Endodermal cell (in vitro differentiated cells): ENCODE measurements around the gene HEBP2. TPM values are rescaled to one million over a fixed set of nuclear protein-coding genes. Genes with fewer than 3 reads are reported as not detected.

Experiments used
- DNase-seq: peaks from one replicate; pipeline ENCODE4 v3.0.0-alpha.2; 2017
- H3K27ac ChIP-seq: 2 replicates; pipeline ENCODE4 v1.5.1; 2013; ENCODE audit warnings: mild to moderate bottlenecking, low read depth, low read length, moderate library complexity
- H3K27me3 ChIP-seq: 2 replicates; pipeline ENCODE4 v1.6.1; 2013; ENCODE audit warnings: mild to moderate bottlenecking, low read length, moderate library complexity; ENCODE audit not compliant: insufficient read depth, control insufficient read depth, poor library complexity, severe bottlenecking
- H3K36me3 ChIP-seq: 2 replicates; pipeline ENCODE4 v1.7.0; 2013; ENCODE audit warnings: mild to moderate bottlenecking, low read length, moderate library complexity; ENCODE audit not compliant: control insufficient read depth, insufficient read depth
- H3K4me1 ChIP-seq: one replicate; pipeline ENCODE4 v1.7.0; 2013; ENCODE audit warnings: low read length; ENCODE audit not compliant: control insufficient read depth, insufficient read depth
- H3K4me3 ChIP-seq: 2 replicates; pipeline ENCODE4 v1.5.1; 2013; ENCODE audit warnings: mild to moderate bottlenecking, low read length, moderate library complexity
- H3K9ac ChIP-seq: 2 replicates; pipeline ENCODE4 v1.6.1; 2013; ENCODE audit warnings: mild to moderate bottlenecking, low read length, moderate library complexity; ENCODE audit not compliant: poor library complexity, severe bottlenecking; ENCODE audit errors: extremely low read depth
- H3K9me3 ChIP-seq: 2 replicates; pipeline ENCODE4 v1.6.1; 2013; ENCODE audit warnings: mild to moderate bottlenecking, low read length, moderate library complexity; ENCODE audit not compliant: control insufficient read depth
- H3K27ac Mint-ChIP-seq: 2 replicates; pipeline ENCODE4 v1.8.0; 2020; ENCODE audit warnings: mixed read lengths
- H3K27me3 Mint-ChIP-seq: 2 replicates; pipeline ENCODE4 v1.8.0; 2021; ENCODE audit warnings: mild to moderate bottlenecking, mixed read lengths; ENCODE audit not compliant: insufficient read depth
- H3K36me3 Mint-ChIP-seq: 2 replicates; pipeline ENCODE4 v1.8.0; 2020; ENCODE audit warnings: low read depth, mixed read lengths
- H3K4me1 Mint-ChIP-seq: 2 replicates; pipeline ENCODE4 v1.8.0; 2020; ENCODE audit warnings: mixed read lengths
- H3K4me3 Mint-ChIP-seq: 2 replicates; pipeline ENCODE4 v1.8.0; 2020; ENCODE audit warnings: mild to moderate bottlenecking, moderate library complexity, mixed read lengths
- H3K9me3 Mint-ChIP-seq: 2 replicates; pipeline ENCODE4 v1.8.0; 2020; ENCODE audit warnings: mild to moderate bottlenecking, mixed read lengths
- CTCF ChIP-seq: fragments of 200-600 bp; sonication (generic); conservative IDR thresholded peaks from 2 replicates; pipeline ENCODE4 v1.5.0; 2021; ENCODE audit warnings: antibody characterized with exemption, mild to moderate bottlenecking
- WGBS, 2 experiments: methylation state at CpG; one replicate each; pipeline versions ENCODE4 v1.1.5 to v1.1.7; 2013; ENCODE audit warnings: missing lambda C conversion rate in 2 of 2, mixed read lengths in 1 of 2; ENCODE audit not compliant: insufficient coverage in 1 of 2, insufficient read length in 1 of 2; 5-methylcytosine and 5-hydroxymethylcytosine counted together
- total RNA-seq, 2 donors: library from RNA; stranded (reverse); fragmentation: NEBNext Ultra II Directional in 1 of 2; extraction: Animal tissue kit (Norgen Biotek cat#: 25700) in 1 of 2; gene quantifications; 2 replicates in 1 of 2; 3 replicates in 1 of 2; pipeline ENCODE4 v1.2.1, GENCODE V29; 2021

The HEBP2 gene
- total RNA-seq, 2 donors from 2014 or later = 53.9 to 95.7 TPM

DNA sequence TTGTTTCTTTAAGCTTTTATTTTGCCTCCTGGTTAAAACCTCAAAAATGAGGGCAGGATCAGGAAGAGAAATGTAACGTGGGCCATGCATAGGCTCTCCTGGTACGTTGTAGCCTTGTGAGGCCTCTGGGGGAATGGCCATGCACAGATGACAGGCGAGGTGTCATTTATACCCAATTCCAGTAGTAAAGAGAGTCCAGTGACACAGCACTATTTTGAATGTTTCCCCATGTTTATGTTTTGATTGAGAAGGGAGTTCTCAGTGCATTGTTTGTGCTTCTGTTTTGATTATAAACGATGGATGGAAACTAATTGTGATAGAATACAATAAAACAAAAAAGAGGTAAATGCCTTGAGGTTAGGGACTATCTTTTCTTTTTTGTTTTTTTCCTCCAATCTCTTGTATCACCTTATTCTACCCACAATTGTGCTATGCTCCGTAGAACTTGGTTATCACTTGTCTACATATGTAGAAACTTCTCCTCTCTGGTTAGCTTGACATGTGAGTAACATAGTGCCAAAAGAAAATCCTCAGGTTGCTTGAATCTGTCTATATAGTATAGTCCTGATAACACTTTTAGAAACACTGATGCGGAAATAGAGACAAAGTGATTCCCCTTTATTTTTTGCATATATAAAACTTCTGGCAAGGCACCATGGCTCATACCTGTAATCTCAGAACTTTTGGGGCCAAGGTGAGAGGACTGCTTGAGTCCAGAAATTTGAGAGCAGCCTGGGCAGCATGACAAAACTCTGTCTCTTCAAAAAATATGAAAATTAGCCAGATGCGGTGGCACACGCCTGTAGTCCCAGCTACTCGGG, 33.2 kb upstream of the HEBP2 start:
- H3K9me3 ChIP-seq = no peaks in the 10 kb centered on the region
- H3K27me3 ChIP-seq = no peaks in the 10 kb centered on the region
- H3K4me3 ChIP-seq = no peak overlapping the region
- H3K4me3 Mint-ChIP-seq = no peak overlapping the region
- no peak for TF ChIP-seq CTCF
- H3K36me3 ChIP-seq = no peaks in the 10 kb centered on the region
- H3K27me3 Mint-ChIP-seq = no peaks in the 10 kb centered on the region
- peaks cover 16% of the 10 kb centered on the region for H3K9me3 Mint-ChIP-seq
- H3K27ac ChIP-seq = no peak overlapping the region
- H3K9ac ChIP-seq = no peak overlapping the region
- H3K4me1 Mint-ChIP-seq = peaks cover 38% of the 10 kb centered on the region
- no peak overlapping the region for H3K27ac Mint-ChIP-seq
- 90 to 98% methylated on average over 7 to 9 of the region's 9 CpGs for WGBS, 2 experiments
- DNase-seq = no peak
- H3K36me3 Mint-ChIP-seq = peaks cover 2% of the 10 kb centered on the region
- peaks cover 11% of the 10 kb centered on the region for H3K4me1 ChIP-seq

GRCh38 chr6:138371452-138371711, 32.6 kb upstream of the HEBP2 start:
- 74 to 100% methylated on average over 1 to 3 of the region's 3 CpGs for WGBS, 2 experiments
- Mint-ChIP-seq H3K9me3 (peaks cover 16% of the 10 kb centered on the region), H3K27me3 (no peaks in the 10 kb centered on the region), H3K36me3 (peaks cover 2% of the 10 kb centered on the region), H3K4me1 (peaks cover 38% of the 10 kb centered on the region), H3K4me3 (no peak overlapping the region), H3K27ac (no peak overlapping the region)
- H3K9me3 ChIP-seq = no peaks in the 10 kb centered on the region
- H3K27me3 ChIP-seq = no peaks in the 10 kb centered on the region
- H3K4me3 ChIP-seq = no peak overlapping the region
- DNase-seq = no peak
- no peak overlapping the region for H3K27ac ChIP-seq
- H3K9ac ChIP-seq = no peak overlapping the region
- no peak for TF ChIP-seq CTCF
- H3K36me3 ChIP-seq = no peaks in the 10 kb centered on the region
- H3K4me1 ChIP-seq = peaks cover 11% of the 10 kb centered on the region

- TF ChIP-seq CTCF = no peak
Measured at GRCh38 chr6:138371720-138372119, 32.3 kb upstream of the HEBP2 start.

More at GRCh38 chr6:138371720-138372119, 32.3 kb upstream of the HEBP2 start:
- peaks cover 16% of the 10 kb centered on the region for H3K9me3 Mint-ChIP-seq
- Histone ChIP-seq H3K27me3 (no peaks in the 10 kb centered on the region), H3K27ac (no peak overlapping the region), H3K9me3 (no peaks in the 10 kb centered on the region), H3K4me3 (no peak overlapping the region), H3K4me1 (peaks cover 11% of the 10 kb centered on the region), H3K36me3 (no peaks in the 10 kb centered on the region), H3K9ac (no peak overlapping the region)
- no peak overlapping the region for H3K4me3 Mint-ChIP-seq
- no peak overlapping the region for H3K27ac Mint-ChIP-seq
- DNase-seq = no peak
- H3K4me1 Mint-ChIP-seq = peaks cover 37% of the 10 kb centered on the region
- H3K36me3 Mint-ChIP-seq = peaks cover 2% of the 10 kb centered on the region
- WGBS, 2 experiments = 45 to 88% methylated on average over 2 to 3 of the region's 3 CpGs
- no peaks in the 10 kb centered on the region for H3K27me3 Mint-ChIP-seq
